ENCODE data around the gene MTMR6.
A peak's percentile ranks its signal among the peaks of the same experiment; 100 is the strongest.

The MTMR6 gene

GRCh38 chr13:25281193-25281934 is 5.9 kb downstream of the MTMR6 start:
- DNase-seq (ENCODE audit: low read depth, low spot score) = no peak
- in situ Hi-C loops (cut with HindIII; ENCODE audit: low sequenced_read_pairs) = no loop called here
- no peak overlapping the region for H3K4me3 ChIP-seq (ENCODE audit: low read depth, low read length)
- TF ChIP-seq, protein P1, sequence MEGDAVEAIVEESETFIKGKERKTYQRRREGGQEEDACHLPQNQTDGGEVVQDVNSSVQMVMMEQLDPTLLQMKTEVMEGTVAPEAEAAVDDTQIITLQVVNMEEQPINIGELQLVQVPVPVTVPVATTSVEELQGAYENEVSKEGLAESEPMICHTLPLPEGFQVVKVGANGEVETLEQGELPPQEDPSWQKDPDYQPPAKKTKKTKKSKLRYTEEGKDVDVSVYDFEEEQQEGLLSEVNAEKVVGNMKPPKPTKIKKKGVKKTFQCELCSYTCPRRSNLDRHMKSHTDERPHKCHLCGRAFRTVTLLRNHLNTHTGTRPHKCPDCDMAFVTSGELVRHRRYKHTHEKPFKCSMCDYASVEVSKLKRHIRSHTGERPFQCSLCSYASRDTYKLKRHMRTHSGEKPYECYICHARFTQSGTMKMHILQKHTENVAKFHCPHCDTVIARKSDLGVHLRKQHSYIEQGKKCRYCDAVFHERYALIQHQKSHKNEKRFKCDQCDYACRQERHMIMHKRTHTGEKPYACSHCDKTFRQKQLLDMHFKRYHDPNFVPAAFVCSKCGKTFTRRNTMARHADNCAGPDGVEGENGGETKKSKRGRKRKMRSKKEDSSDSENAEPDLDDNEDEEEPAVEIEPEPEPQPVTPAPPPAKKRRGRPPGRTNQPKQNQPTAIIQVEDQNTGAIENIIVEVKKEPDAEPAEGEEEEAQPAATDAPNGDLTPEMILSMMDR (IDR thresholded peaks at IDR 0.05; ENCODE audit: low read depth, low read length) = no peak

DNA sequence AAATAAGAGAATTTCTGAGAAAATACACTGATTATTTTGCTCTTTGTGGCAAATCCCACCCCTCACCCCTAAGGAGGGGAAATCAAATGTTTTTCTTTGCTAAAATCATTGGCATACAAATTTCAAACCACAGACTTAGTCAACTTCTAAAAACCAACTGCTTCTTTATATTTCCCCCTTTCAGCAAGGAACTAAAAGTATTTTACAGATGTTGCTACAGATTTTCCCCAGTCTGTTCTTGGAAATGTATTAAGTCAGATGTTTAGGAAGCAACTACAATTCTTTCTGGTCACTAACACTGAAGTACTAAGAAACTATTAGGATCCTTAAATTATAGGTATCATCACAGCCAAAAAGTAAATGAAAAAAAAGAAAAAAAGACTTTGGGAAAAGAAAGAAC is 6.9 kb downstream of the MTMR6 start:
- TF ChIP-seq, protein P1 (IDR thresholded peaks at IDR 0.05; ENCODE audit: low read depth, low read length) = no peak
- in situ Hi-C loops (cut with HindIII; ENCODE audit: low sequenced_read_pairs) = no loop called here
- H3K4me3 ChIP-seq (ENCODE audit: low read depth, low read length) = no peak overlapping the region
- DNase-seq (ENCODE audit: low read depth, low spot score) = no peak

GRCh38 chr13:25276748-25277147 is 10.5 kb downstream of the MTMR6 start:
- TF ChIP-seq, protein P1 (IDR thresholded peaks at IDR 0.05; ENCODE audit: low read depth, low read length) = no peak
- in situ Hi-C loops (cut with HindIII; ENCODE audit: low sequenced_read_pairs) = no loop called here
- peak; percentile 36 for DNase-seq (ENCODE audit: low read depth, low spot score)
- no peak overlapping the region for H3K4me3 ChIP-seq (ENCODE audit: low read depth, low read length)

- H3K4me3 ChIP-seq (ENCODE audit: low read depth, low read length) = no peak overlapping the region
- no peak for DNase-seq (ENCODE audit: low read depth, low spot score)
- in situ Hi-C loops (cut with HindIII; ENCODE audit: low sequenced_read_pairs) = no loop called here
- TF ChIP-seq, protein P1 (IDR thresholded peaks at IDR 0.05; ENCODE audit: low read depth, low read length) = no peak
Observed at GRCh38 chr13:25268561-25268960, 18.7 kb downstream of the MTMR6 start.

- TF ChIP-seq, protein P1 (IDR thresholded peaks at IDR 0.05; ENCODE audit: low read depth, low read length) = peak; percentile 31
- DNase-seq (ENCODE audit: low read depth, low spot score) = no peak
- H3K4me3 ChIP-seq (ENCODE audit: low read depth, low read length) = no peak overlapping the region
- in situ Hi-C loops (cut with HindIII; ENCODE audit: low sequenced_read_pairs) = no loop called here
Observed at GRCh38 chr13:25267715-25268114, 19.6 kb downstream of the MTMR6 start.

GRCh38 chr13:25266706-25267105 is 20.6 kb downstream of the MTMR6 start:
- H3K4me3 ChIP-seq (ENCODE audit: low read depth, low read length) = no peak overlapping the region
- TF ChIP-seq, protein P1 (IDR thresholded peaks at IDR 0.05; ENCODE audit: low read depth, low read length) = no peak
- in situ Hi-C loops (cut with HindIII; ENCODE audit: low sequenced_read_pairs) = no loop called here
- no peak for DNase-seq (ENCODE audit: low read depth, low spot score)
